Adrenal gland (tissue), 12 donors: Measurements from ENCODE around the gene PRSS56. TPM values are rescaled to one million over a fixed set of nuclear protein-coding genes. Genes with fewer than 3 reads are reported as not detected.

Experiments used
- DNase-seq, 7 donors: peaks; one replicate each; pipeline ENCODE4 v3.0.0-alpha.2; 2019 to 2020
- H3K27ac ChIP-seq, 5 donors: fragments of 200-600 bp; sonication (generic) in 4 of 5; 1 replicate in 3 of 5; 2 replicates in 2 of 5; pipeline versions ENCODE4 v1.5.1 to v1.8.0; 2016 to 2020; ENCODE audit warnings: mild to moderate bottlenecking in 1 of 5
- H3K27me3 ChIP-seq: fragments of 200-600 bp; 2 replicates; pipeline ENCODE4 v1.8.0; 2021
- H3K36me3 ChIP-seq, 2 donors: fragments of 200-600 bp; replicated peaks in 1 of 2; 1 replicate in 1 of 2; 2 replicates in 1 of 2; pipeline versions ENCODE4 v1.5.1 to v1.8.0; 2018 to 2022
- H3K4me1 ChIP-seq, 2 donors: fragments of 200-600 bp; replicated peaks in 1 of 2; 1 replicate in 1 of 2; 2 replicates in 1 of 2; pipeline versions ENCODE4 v1.5.1 to v1.8.0; 2018 to 2021
- H3K4me3 ChIP-seq, 4 donors: fragments of 200-600 bp; sonication (generic) in 3 of 4; one replicate each; pipeline ENCODE4 v1.5.1; 2016 to 2018
- H3K9me3 ChIP-seq, 3 donors: fragments of 200-600 bp; sonication (generic) in 1 of 3; replicated peaks in 1 of 3; 1 replicate in 2 of 3; 2 replicates in 1 of 3; pipeline versions ENCODE4 v1.5.1 to v1.8.0; 2016 to 2021
- CTCF ChIP-seq, 6 experiments: fragments of 450-650 bp in 4 of 6; fragments of 200-600 bp in 2 of 6; sonication (generic) in 1 of 6; IDR thresholded peaks; 1 replicate in 5 of 6; 2 replicates in 1 of 6; pipeline versions ENCODE4 v1.5.1 to v1.8.0; 2016 to 2021; ENCODE audit warnings: antibody characterized with exemption in 6 of 6, mild to moderate bottlenecking in 2 of 6, moderate library complexity in 1 of 6
- POLR2A ChIP-seq, 2 donors: fragments of 450-650 bp; IDR thresholded peaks; one replicate each; pipeline ENCODE4 v1.6.1; 2017; ENCODE audit warnings: antibody characterized with exemption in 2 of 2, mild to moderate bottlenecking in 2 of 2, moderate library complexity in 1 of 2
- WGBS, 4 donors: extraction: QIAGEN DNeasy Blood & Tissue Kit in 2 of 4; methylation state at CpG; one replicate each; pipeline versions ENCODE4 v1.1.5 to v1.1.7; 2013 to 2017; 5-methylcytosine and 5-hydroxymethylcytosine counted together
- intact Hi-C, 2 donors: fragments of 100-400 bp; cut with DNase I; formaldehyde crosslinking; loops; one replicate each; pipeline versions ENCODE4 v1.14.1 to v1.15.0; 2022 to 2023
- polyA plus RNA-seq, 3 donors: library from polyadenylated mRNA; stranded (reverse); fragments of 200-250 nt in 2 of 3; fragments of 350-450 nt in 1 of 3; fragmentation: Illumina TruSeq in 1 of 3; extraction: RNeasy Lipid Tissue Mini Kit (QIAGEN cat#74804) in 1 of 3; gene quantifications; one replicate each; pipeline ENCODE4 v1.2.3, GENCODE V29; 2013 to 2014
- total RNA-seq, 9 donors: library from RNA; depleted of rRNA in 4 of 9; stranded (reverse); fragments of >200 nt in 4 of 9; fragments of 120-200 nt in 1 of 9; fragmentation: NEBNext Ultra II Directional in 1 of 9; extraction: Animal tissue kit (Norgen Biotek cat#: 25700) in 1 of 9; gene quantifications; one replicate each; pipeline versions ENCODE4 v1.1.0 to v1.2.4, GENCODE V29; 2013 to 2023
- donor health status: healthy with polysubstance abuse.
- donor health status: Bipolar disorder and iron deficiency.
- donor health status: DM: yes; HTN: yes; CAD: no.
- donor health status: DM: no; HTN: no; CAD: no.
- donor health status: DM: no; HTN: no; CAD: no.
- donor health status: DM: yes; HTN: yes; CAD: no.

The PRSS56 gene
- total and polyA plus RNA-seq, 12 donors, result 0.06 to 0.28 (median 0.07) TPM; not detected in 9

GRCh38 chr2:232556426-232556825 is 36.2 kb downstream of the PRSS56 start:
- Histone ChIP-seq H3K4me1 (peaks cover 5 to 21% of the 10 kb centered on the region in 2 donors), H3K27me3 (no peaks in the 10 kb centered on the region), H3K36me3 (peaks cover 0 to 47% of the 10 kb centered on the region in 2 donors), H3K27ac (no peak overlapping the region), H3K4me3 (no peak overlapping the region), H3K9me3 (no peaks in the 10 kb centered on the region)
- WGBS, 4 donors, result 77 to 89% (median 80%) methylated on average over 3 of the region's 3 CpGs
- intact Hi-C loops, result no loop called here
- no peak for DNase-seq
- no peak for TF ChIP-seq CTCF (IDR thresholded peaks at IDR 0.05)
- TF ChIP-seq POLR2A (IDR thresholded peaks at IDR 0.05), result no peak

DNA sequence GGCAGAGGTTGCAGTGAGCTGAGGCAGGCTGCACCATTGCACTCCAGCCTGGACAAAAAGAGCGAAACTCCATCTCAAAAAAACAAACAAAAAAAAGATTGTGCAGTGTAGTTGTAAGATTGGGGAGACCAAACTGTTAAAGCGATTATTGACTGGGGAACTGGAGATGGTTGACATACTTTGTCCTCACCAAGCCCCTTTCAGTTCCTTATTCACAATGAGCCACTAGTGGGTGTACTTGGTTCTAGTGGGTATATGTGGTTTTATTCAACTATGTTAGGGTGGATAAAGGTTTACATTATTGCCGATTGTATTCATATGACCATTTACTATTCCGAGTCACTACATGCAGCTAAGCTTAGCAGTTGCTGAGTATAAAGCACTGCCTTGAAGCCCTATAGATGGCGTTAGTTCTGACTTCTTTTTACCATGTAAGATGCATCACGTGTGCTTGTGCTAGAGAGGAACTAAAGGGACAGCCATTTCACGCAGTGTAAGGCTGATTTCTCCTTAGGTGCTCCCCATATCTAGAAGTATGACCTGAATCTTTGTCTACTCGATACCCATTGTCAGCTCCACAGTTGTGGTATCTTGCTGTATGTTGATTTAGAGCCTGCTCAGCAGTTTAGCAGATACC is 42.4 kb downstream of the PRSS56 start:
- no peaks in the 10 kb centered on the region for H3K9me3 ChIP-seq
- H3K27ac ChIP-seq, result no peak overlapping the region
- peaks cover 0 to 81% of the 10 kb centered on the region in 2 donors for H3K36me3 ChIP-seq
- TF ChIP-seq CTCF (IDR thresholded peaks at IDR 0.05) (no peak), POLR2A (IDR thresholded peaks at IDR 0.05) (no peak)
- no peak overlapping the region for H3K4me3 ChIP-seq
- no peaks in the 10 kb centered on the region for H3K4me1 ChIP-seq
- WGBS, 4 donors, result 80 to 88% (median 84%) methylated on average over 8 of the region's 8 CpGs
- no peaks in the 10 kb centered on the region for H3K27me3 ChIP-seq
- no peak for DNase-seq
- intact Hi-C loops, result no loop called here

GRCh38 chr2:232563580-232563979 is 43.4 kb downstream of the PRSS56 start:
- no peak for DNase-seq
- 36 to 90% (median 61%) methylated on average over 3 of the region's 3 CpGs for WGBS, 4 donors
- Histone ChIP-seq H3K4me1 (no peaks in the 10 kb centered on the region), H3K27me3 (no peaks in the 10 kb centered on the region), H3K36me3 (peaks cover 0 to 81% of the 10 kb centered on the region in 2 donors), H3K4me3 (no peak overlapping the region), H3K9me3 (no peaks in the 10 kb centered on the region), H3K27ac (no peak overlapping the region)
- no peak for TF ChIP-seq CTCF (IDR thresholded peaks at IDR 0.05)
- TF ChIP-seq POLR2A (IDR thresholded peaks at IDR 0.05), result no peak
- intact Hi-C loops, result no loop called here

DNA sequence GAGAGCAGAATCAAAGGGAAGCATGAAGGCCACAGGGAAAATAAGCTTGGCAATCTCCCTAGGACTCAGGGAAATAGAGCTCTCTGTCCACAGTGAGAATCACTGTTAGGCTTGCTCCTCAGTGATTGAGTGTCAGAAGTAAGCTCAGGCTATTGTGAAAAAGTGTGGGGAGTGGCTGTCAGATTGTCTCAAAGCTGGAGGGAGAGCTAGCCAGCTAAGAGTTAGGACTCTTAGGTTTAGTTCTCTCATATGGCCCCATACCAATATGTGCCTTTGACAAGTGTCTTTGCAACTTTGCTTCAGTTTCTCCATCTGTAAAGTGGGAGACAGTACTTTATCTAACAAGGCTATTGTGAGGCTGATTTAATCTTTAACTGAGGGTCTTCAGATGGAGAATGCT is 47.5 kb downstream of the PRSS56 start:
- Histone ChIP-seq H3K9me3 (no peaks in the 10 kb centered on the region), H3K4me3 (no peak overlapping the region), H3K4me1 (no peaks in the 10 kb centered on the region), H3K27me3 (no peaks in the 10 kb centered on the region), H3K36me3 (peaks cover 0 to 70% of the 10 kb centered on the region in 2 donors), H3K27ac (peak overlapping the region in 2 of 5 donors; percentile 6 to 30)
- DNase-seq, result no peak
- TF ChIP-seq POLR2A (IDR thresholded peaks at IDR 0.05) (no peak), CTCF (IDR thresholded peaks at IDR 0.05) (no peak)
- intact Hi-C loops, result no loop called here
